ENCODE data around the gene SYAP1.
"Not testable (repeated sequence)": the region's sequence is repeated elsewhere in the genome, so short reads cannot be mapped to it uniquely, and the experiment has no call there.

Gene SYAP1

DNA sequence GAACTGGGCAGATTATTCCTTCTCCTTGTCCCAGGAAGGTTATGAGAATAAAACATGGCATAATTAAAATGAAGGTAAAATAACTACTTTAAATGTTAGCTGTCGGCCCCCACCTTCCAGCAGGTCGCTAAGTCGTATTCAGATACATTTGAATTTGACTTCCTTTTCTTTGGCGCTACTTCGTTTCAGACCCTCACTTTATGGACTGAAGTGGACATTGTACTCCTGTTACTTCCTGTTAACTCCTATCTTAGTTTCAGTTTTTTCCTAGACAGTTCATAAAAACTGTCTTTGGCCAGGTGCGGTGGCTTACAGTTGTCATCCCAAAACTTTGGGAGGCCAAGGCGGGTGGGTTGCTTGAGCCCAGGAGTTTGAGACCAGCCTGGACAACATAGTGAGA is 5.7 kb downstream of the SYAP1 start:
- no peak for DNase-seq (ENCODE audit: low read depth)

DNA sequence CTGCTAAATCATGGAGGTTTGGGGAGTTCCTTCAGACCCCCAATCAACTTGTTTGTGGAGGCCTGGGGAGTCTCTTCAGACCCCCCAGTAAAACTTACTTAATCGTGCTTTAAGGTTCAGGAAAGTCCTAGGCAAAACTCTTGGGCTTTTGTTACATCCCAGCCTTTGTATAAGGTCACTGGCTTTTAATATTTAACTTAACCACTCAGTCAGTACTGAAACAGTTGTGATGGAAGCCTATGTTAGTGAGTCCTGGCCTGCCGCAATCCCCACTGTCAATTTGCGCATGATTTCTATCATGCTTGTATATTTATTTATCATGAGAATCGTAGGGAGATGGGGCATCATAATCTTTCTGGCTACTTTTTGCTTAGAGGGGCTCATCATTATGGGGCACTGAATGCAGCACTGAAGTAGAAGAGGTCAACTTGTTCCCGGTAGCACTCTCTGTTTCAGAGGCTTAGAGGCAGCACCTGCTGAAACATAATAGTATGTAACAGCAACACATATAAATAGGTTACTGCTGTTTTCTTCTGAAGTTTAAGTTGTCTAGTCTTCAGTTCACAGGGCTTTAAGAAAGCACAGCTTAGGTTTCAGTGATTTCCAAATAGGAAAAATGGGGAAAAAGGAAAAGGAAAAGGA is 7.1 kb downstream of the SYAP1 start:
- DNase-seq (ENCODE audit: low read depth) = not testable (repeated sequence)

DNA sequence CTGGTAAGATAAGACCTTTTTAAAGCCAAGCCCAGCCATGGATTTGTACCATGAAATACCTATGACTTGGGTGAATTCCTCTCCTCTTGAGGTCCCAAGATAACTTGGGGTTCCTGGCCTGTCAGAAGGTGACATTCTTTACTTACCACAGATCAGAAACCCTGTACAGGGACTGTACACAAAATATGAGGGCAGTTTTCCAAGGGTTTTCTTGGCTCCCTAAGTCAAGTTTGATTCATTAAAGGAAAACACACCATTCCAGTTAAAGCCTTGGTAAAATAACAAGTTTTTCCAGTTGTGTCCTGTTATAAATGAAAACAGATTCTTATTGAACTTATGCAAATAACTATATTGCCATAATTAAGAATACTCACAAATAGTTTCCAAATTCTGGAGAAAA is 8.2 kb downstream of the SYAP1 start:
- DNase-seq (ENCODE audit: low read depth) = no peak

DNA sequence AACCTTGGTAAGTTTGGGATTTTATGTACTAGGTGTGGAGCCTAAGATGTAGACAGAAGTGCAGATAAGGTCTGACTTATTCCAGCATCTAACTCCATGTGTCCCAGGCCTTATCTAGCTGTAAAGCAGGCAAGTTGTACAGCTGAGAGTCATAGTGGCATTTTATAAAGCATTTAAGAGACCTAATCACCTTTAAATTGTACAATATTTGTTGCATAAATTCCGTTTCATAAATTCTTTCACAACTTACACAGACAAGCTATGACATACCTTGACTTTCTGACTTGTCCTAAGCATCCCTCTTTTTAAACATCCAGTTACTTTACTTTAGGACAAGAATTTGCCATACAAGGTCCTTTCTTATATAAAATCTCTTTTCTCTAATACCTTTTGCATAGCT is 11.0 kb downstream of the SYAP1 start:
- DNase-seq (ENCODE audit: low read depth) = no peak

DNA sequence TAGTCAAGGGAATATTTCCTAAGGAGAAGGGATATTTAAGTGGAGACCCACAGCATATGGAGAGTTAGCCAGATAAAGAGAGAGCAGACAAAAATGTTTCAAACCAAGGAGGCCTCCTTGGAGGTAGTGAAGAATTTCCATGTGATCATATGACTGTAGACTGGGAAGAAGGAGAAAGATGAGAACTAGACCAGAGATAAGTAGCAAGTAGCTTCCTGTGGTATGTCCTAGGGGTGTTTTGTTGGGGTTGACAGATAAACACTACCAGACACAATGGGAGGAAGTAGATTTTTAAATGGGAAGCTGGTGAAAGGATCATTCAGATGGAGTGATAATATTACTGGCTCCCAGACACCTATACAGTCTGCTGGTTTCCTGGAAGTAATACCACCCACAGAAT is 13.6 kb downstream of the SYAP1 start:
- no peak for DNase-seq (ENCODE audit: low read depth)

- no peak for DNase-seq (ENCODE audit: low read depth)
Observed at GRCh38 chrX:16737024-16737423, 17.6 kb downstream of the SYAP1 start.

- DNase-seq (ENCODE audit: low read depth) = no peak
Observed at GRCh38 chrX:16739574-16739973, 20.2 kb downstream of the SYAP1 start.

- DNase-seq (ENCODE audit: low read depth) = peak; percentile 62
Observed at GRCh38 chrX:16743604-16744325, 24.4 kb downstream of the SYAP1 start.

GRCh38 chrX:16745102-16745501 is 25.7 kb downstream of the SYAP1 start:
- no peak for DNase-seq (ENCODE audit: low read depth)

GRCh38 chrX:16745659-16746058 is 26.2 kb downstream of the SYAP1 start:
- no peak for DNase-seq (ENCODE audit: low read depth)

DNA sequence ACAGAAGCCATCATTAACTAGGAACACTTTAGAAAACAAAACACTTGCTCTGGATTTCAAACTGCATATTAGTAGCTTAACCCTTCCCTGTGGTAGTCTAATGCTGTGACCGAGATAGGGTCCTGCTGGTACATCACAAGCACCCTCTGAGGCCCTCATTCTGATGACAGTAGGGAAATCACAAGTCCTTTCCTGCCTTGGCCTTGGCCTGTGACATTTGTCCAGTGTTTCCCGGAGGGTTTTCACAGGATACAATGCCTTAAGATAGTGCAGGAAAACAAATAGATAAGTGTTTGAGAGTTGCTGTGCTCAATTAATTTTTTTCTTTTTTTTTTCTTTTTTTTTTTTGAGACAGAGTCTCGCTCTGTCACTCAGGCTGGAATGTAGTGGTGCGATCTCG is 29.0 kb downstream of the SYAP1 start:
- no peak for DNase-seq (ENCODE audit: low read depth)

GRCh38 chrX:16750136-16750535 is 30.7 kb downstream of the SYAP1 start:
- no peak for DNase-seq (ENCODE audit: low read depth)

- no peak for DNase-seq (ENCODE audit: low read depth)
Observed at GRCh38 chrX:16754019-16754418, 34.6 kb downstream of the SYAP1 start.

DNA sequence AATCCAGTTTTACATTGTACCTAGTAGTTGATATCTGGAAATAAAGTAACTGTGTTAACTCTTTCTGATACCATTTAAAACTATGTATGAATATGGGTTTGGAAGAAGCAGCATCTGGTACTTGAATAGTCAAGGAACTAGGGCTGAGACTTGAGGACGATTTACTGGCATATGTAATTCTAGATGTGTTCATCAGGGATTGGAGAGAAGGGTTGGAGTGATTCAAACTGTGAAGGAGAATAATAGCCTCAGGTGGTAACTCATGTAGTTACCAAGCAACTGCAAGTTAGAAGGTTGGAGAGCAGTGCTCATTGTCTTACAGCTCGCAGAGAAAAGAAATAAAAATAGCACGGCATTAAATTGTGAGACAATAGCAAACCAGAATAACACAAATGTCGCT is 37.3 kb downstream of the SYAP1 start:
- no peak for DNase-seq (ENCODE audit: low read depth)

DNA sequence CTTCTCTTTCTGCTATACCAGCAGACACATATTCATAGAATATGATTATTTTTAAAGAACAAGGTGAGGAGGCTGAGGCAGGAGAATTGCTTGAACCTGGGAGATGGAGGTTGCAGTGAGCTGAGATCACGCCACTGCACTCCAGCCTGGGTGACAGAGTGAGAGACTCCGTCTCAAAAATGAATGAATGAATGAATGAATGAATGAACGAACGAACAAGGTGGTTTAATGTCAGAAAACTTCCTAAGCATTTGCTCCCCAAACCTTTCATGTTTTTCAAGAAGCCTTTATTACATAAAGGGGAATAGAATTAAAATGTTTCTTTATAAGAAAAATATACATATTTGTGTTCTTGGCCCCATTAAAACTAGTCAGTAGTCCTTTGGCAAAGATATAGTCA is 42.1 kb downstream of the SYAP1 start:
- DNase-seq (ENCODE audit: low read depth) = not testable (repeated sequence)

DNA sequence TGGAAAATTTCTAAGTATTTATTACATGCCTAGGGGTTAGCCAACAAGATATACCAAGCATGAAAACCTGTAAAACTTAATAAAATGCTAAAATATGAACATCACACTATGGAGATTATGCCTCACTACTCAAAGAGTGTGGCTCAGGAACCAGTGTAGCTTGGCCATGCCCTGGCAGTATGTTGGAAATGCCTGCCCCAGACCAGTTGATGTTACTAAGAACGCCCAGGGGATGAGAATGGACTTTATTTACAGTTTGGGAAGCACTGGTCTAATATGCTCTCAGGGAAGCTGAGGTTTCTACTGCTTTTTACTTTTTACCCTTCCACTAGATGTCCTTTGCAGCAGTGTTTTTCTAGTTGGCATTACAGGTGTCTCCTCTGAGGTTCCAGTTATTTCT is 43.2 kb downstream of the SYAP1 start:
- DNase-seq (ENCODE audit: low read depth) = no peak

- DNase-seq (ENCODE audit: low read depth) = no peak
Observed at GRCh38 chrX:16765594-16765993, 46.2 kb downstream of the SYAP1 start.

GRCh38 chrX:16770970-16771482 is 51.6 kb downstream of the SYAP1 start:
- DNase-seq (ENCODE audit: low read depth) = no peak

GRCh38 chrX:16771483-16772398 is 52.3 kb downstream of the SYAP1 start:
- DNase-seq (ENCODE audit: low read depth) = peak; percentile 40

DNA sequence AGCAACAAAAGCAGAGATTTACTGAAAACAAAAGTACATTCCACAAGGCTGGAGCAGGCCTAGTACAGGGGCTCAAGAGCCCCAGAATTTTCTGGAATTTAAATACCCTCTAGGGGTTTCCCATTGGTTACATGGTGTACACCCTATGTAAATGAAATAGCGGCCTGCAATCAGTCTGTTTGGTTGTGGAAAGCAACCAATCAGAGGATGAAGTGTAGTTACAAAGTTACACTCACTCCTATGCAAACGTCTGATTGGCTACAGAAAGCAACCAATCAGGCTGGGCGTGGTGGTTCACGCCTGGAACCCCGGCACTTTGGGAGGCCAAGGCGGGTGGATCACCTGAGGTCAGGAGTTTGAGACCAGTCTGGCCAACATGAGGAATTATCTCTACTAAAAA is 53.0 kb downstream of the SYAP1 start:
- no peak for DNase-seq (ENCODE audit: low read depth)

DNA sequence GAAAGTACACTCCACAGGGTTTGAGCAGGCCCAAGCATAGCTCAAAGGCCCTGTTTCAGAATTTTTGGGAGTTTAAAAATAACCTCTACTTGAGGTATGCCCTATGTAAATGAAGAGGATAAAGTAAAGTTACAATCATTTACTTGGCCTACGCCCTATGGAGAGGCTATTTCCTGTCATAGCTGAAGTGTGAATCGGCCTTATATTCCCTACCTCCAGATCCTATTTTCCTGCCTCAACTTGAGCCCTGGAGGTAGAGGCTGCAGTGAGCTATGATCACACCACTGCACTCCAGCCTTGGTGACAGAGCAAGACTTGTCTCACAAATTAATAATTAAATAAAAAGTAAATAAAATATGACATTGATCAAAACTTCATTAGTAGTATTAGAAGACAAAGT is 55.3 kb downstream of the SYAP1 start:
- no peak for DNase-seq (ENCODE audit: low read depth)

DNA sequence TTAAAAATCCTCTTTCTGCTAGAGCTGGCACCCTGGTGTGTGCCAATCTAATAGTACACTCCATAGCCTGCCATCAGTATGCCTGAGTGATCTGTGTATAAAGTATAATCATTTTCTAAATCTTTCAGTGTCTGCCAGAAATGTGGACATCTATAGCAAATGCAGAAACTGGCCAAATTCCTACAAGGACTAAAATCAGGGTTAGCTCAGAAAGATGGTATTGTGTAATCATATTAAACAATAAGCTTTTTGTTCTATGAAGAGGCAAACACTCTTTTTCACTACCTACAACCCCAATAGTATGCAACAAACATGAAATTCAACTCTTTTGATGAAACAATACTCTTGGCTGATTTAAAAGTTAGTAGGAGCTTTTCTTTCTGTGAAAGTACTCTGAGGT is 59.1 kb downstream of the SYAP1 start:
- no peak for DNase-seq (ENCODE audit: low read depth)

GRCh38 chrX:16778993-16779392 is 59.6 kb downstream of the SYAP1 start:
- DNase-seq (ENCODE audit: low read depth) = no peak
